Heart left ventricle (tissue), 16 donors: ENCODE data around the gene VDAC1. TPM values are rescaled to one million over a fixed set of nuclear protein-coding genes. Genes with fewer than 3 reads are reported as not detected.

ENCODE experiments used
- ATAC-seq, 4 donors: fragments of 200-7000 bp; cut with Tn5 transposase; one replicate each; pipeline ENCODE4 v1.9.1; 2020 to 2022; ENCODE audit warnings: moderate library complexity in 4 of 4, mild to moderate bottlenecking in 3 of 4, moderate number of reproducible peaks in 1 of 4
- DNase-seq, 5 donors: peaks; one replicate each; pipeline ENCODE4 v3.0.0-alpha.2; 2020
- H3K27ac ChIP-seq, 12 donors: fragments of 200-600 bp; sonication (generic) in 4 of 12; one replicate each; pipeline versions ENCODE4 v1.5.0 to v1.8.0; 2016 to 2022; ENCODE audit warnings: mild to moderate bottlenecking in 2 of 12
- H3K27me3 ChIP-seq, 9 donors: fragments of 200-600 bp; sonication (generic) in 2 of 9; one replicate each; pipeline versions ENCODE4 v1.5.1 to v1.8.0; 2016 to 2022; ENCODE audit warnings: mild to moderate bottlenecking in 3 of 9
- H3K36me3 ChIP-seq, 9 donors: fragments of 200-600 bp; sonication (generic) in 2 of 9; one replicate each; pipeline versions ENCODE4 v1.5.0 to v1.8.0; 2018 to 2022; ENCODE audit warnings: mild to moderate bottlenecking in 2 of 9
- H3K4me1 ChIP-seq, 12 donors: fragments of 200-600 bp; sonication (generic) in 4 of 12; one replicate each; pipeline versions ENCODE4 v1.5.0 to v1.8.0; 2016 to 2022; ENCODE audit warnings: mild to moderate bottlenecking in 3 of 12
- H3K4me3 ChIP-seq, 12 donors: fragments of 200-600 bp; sonication (generic) in 4 of 12; one replicate each; pipeline versions ENCODE4 v1.5.0 to v1.8.0; 2017 to 2022; ENCODE audit warnings: mild to moderate bottlenecking in 9 of 12, moderate library complexity in 4 of 12
- H3K9me3 ChIP-seq, 12 donors: fragments of 200-600 bp; sonication (generic) in 4 of 12; one replicate each; pipeline versions ENCODE4 v1.5.0 to v1.8.0; 2016 to 2022; ENCODE audit warnings: mild to moderate bottlenecking in 1 of 12
- CTCF ChIP-seq, 12 donors: fragments of 200-600 bp; sonication (generic) in 4 of 12; IDR thresholded peaks; one replicate each; pipeline versions ENCODE4 v1.5.0 to v1.8.0; 2018 to 2022; ENCODE audit warnings: antibody characterized with exemption in 12 of 12, mild to moderate bottlenecking in 5 of 12
- POLR2A ChIP-seq, 2 donors: fragments of 450-650 bp; IDR thresholded peaks; one replicate each; pipeline ENCODE4 v1.6.1; 2017; ENCODE audit warnings: antibody characterized with exemption in 2 of 2, mild to moderate bottlenecking in 2 of 2, moderate library complexity in 2 of 2
- WGBS, 4 donors: extraction: QIAGEN DNeasy Blood & Tissue Kit in 2 of 4; methylation state at CpG; one replicate each; pipeline versions ENCODE4 v1.1.5 to v1.1.7; 2013 to 2018; 5-methylcytosine and 5-hydroxymethylcytosine counted together
- intact Hi-C, 10 donors: fragments of 100-400 bp; cut with DNase I; formaldehyde crosslinking; loops; one replicate each; pipeline versions ENCODE4 v1.11.1 to v1.14.2; 2022
- polyA plus RNA-seq, 2 donors: library from polyadenylated mRNA; stranded (reverse); fragments of 200-250 nt; gene quantifications; one replicate each; pipeline ENCODE4 v1.2.3, GENCODE V29; 2013
- total RNA-seq, 9 donors: library from RNA; depleted of rRNA in 2 of 9; stranded (reverse); fragments of >200 nt in 2 of 9; fragmentation: NEBNext Ultra II Directional in 3 of 9; extraction: Animal tissue kit (Norgen Biotek cat#: 25700) in 3 of 9; gene quantifications; one replicate each; pipeline versions ENCODE4 v1.1.0 to v1.2.4, GENCODE V29; 2016 to 2023
- donor health status: ischemic (EF 13 %, LVEDD 7.1; RV severe dilation, severe dysfunction).
- donor health status: healthy with polysubstance abuse.
- donor health status: DM: no; HTN: yes; CAD: no.
- donor health status: DM: no; HTN: no; CAD: no.
- donor health status: ischemic (EF 25% LVEDD 6.9; RV normal size, moderate dysfunction).
- donor health status: ischemic (EF 25% LVEDD 5.7; RV mildly dilated, moderate dysfunction).
- donor health status: healthy.
- donor health status: DM: yes; HTN: yes; CAD: no.
- donor health status: ischemic (EF 35%, LVEDD 5.7; RV mildly dilated, moderate dysfunction).
- donor health status: nonischemic (EF 11% LVEDD 7.7; RV severe dilation, severe dysfunction).
- donor health status: DM: yes; HTN: yes; CAD: no.
- donor health status: PGD.
- donor health status: ischemic (EF 29% LVEDD 5.4; RV normal size, mild dysfunction).
- donor health status: nonischemic (EF 23%, LVEDD 6.1; RV moderate dilation, normal function).

VDAC1 gene
- total and polyA plus RNA-seq, 11 donors, result 379 to 596 (median 442) TPM

- 47 to 80% (median 69%) methylated on average over 2 of the region's 2 CpGs for WGBS, 4 donors
- TF ChIP-seq POLR2A (IDR thresholded peaks at IDR 0.05), result no peak
- no peak for TF ChIP-seq CTCF (IDR thresholded peaks at IDR 0.05)
- peaks cover 0 to 3% (median 0%) of the 10 kb centered on the region in 9 donors for H3K27me3 ChIP-seq
- H3K36me3 ChIP-seq, result no peaks in the 10 kb centered on the region
- no peak for DNase-seq
- H3K9me3 ChIP-seq, result no peaks in the 10 kb centered on the region
- H3K27ac ChIP-seq, result no peak overlapping the region
- intact Hi-C loops, result no loop called here
- peaks cover 0 to 7% (median 0%) of the 10 kb centered on the region in 12 donors for H3K4me1 ChIP-seq
- H3K4me3 ChIP-seq, result no peak overlapping the region
- ATAC-seq, result no peak
Observed at GRCh38 chr5:134024811-134025210, 20.0 kb upstream of the VDAC1 start.

- DNase-seq (peak in 1 of 5 donors; percentile 49), ATAC-seq (peak; percentile 72 to 85 (median 78))
- H3K27ac ChIP-seq, result peak overlapping the region in 3 of 12 donors; percentile 1 to 14 (median 13)
Observed at GRCh38 chr5:134022333-134022732, 17.6 kb upstream of the VDAC1 start.

GRCh38 chr5:134020188-134020587 lies 15.4 kb upstream of the VDAC1 start:
- H3K4me1 ChIP-seq, result peaks cover 0 to 31% (median 2%) of the 10 kb centered on the region in 12 donors
- no peak overlapping the region for H3K27ac ChIP-seq
- no peaks in the 10 kb centered on the region for H3K9me3 ChIP-seq
- H3K4me3 ChIP-seq, result no peak overlapping the region
- 71 to 81% (median 78%) methylated on average over 4 of the region's 4 CpGs for WGBS, 4 donors
- no peaks in the 10 kb centered on the region for H3K27me3 ChIP-seq
- ATAC-seq (no peak), DNase-seq (no peak)
- H3K36me3 ChIP-seq, result no peaks in the 10 kb centered on the region
- intact Hi-C loops, result no loop called here
- TF ChIP-seq CTCF (IDR thresholded peaks at IDR 0.05) (no peak), POLR2A (IDR thresholded peaks at IDR 0.05) (no peak)

More at GRCh38 chr5:134022333-134022732, 17.6 kb upstream of the VDAC1 start:
- no peaks in the 10 kb centered on the region for H3K9me3 ChIP-seq
- WGBS, 4 donors, result 31 to 52% (median 37%) methylated on average over 4 of the region's 4 CpGs
- intact Hi-C loops, result no loop called here
- peaks cover 0 to 24% (median 2%) of the 10 kb centered on the region in 12 donors for H3K4me1 ChIP-seq
- H3K27me3 ChIP-seq, result peaks cover 0 to 3% (median 0%) of the 10 kb centered on the region in 9 donors
- no peaks in the 10 kb centered on the region for H3K36me3 ChIP-seq
- H3K4me3 ChIP-seq, result no peak overlapping the region
- TF ChIP-seq POLR2A (IDR thresholded peaks at IDR 0.05) (no peak), CTCF (IDR thresholded peaks at IDR 0.05) (peak in 3 of 12 donors; percentile 10 to 32 (median 29))

GRCh38 chr5:134019636-134020035 lies 14.9 kb upstream of the VDAC1 start:
- H3K4me1 ChIP-seq, result peaks cover 0 to 31% (median 2%) of the 10 kb centered on the region in 12 donors
- WGBS, 4 donors, result 68 to 77% (median 72%) methylated on average over 4 of the region's 4 CpGs
- H3K4me3 ChIP-seq, result no peak overlapping the region
- TF ChIP-seq CTCF (IDR thresholded peaks at IDR 0.05) (no peak), POLR2A (IDR thresholded peaks at IDR 0.05) (no peak)
- no peaks in the 10 kb centered on the region for H3K9me3 ChIP-seq
- ATAC-seq (no peak), DNase-seq (no peak)
- H3K27me3 ChIP-seq, result no peaks in the 10 kb centered on the region
- intact Hi-C loops, result no loop called here
- peak overlapping the region in 1 of 12 donors; percentile 71 for H3K27ac ChIP-seq
- H3K36me3 ChIP-seq, result no peaks in the 10 kb centered on the region
